SK-N-SH treated with all-trans-retinoic acid at 6 μM for 48 hours (cell line): ENCODE data around the gene KDELR3.
A peak's percentile ranks its signal among the peaks of the same experiment; 100 is the strongest.
"Not testable (repeated sequence)": the region's sequence is repeated elsewhere in the genome, so short reads cannot be mapped to it uniquely, and the experiment has no call there.

Experiments used
- ATAC-seq: fragments of 200-7000 bp; cut with Tn5 transposase; 3 replicates; pipeline ENCODE4 v1.9.1; 2020; ENCODE audit warnings: mild to moderate bottlenecking, moderate library complexity
- BACH2 ChIP-seq: fragments of 250-450 bp; sonication (Bioruptor Pico); IDR thresholded peaks from 2 replicates; pipeline ENCODE4 v1.9.0; 2021; ENCODE audit warnings: mild to moderate bottlenecking, borderline replicate concordance
- CSDC2 ChIP-seq: fragments of 250-450 bp; sonication (Bioruptor Pico); IDR thresholded peaks from 2 replicates; pipeline ENCODE4 v1.5.0; 2020; ENCODE audit warnings: mild to moderate bottlenecking, moderate library complexity
- ESRRG ChIP-seq: fragments of 250-450 bp; sonication (Bioruptor Pico); IDR thresholded peaks from 2 replicates; pipeline ENCODE4 v1.6.1; 2021; ENCODE audit warnings: mild to moderate bottlenecking
- GLIS3 ChIP-seq: fragments of 250-450 bp; sonication (Bioruptor Pico); IDR thresholded peaks from 2 replicates; pipeline ENCODE4 v1.5.0; 2020; ENCODE audit warnings: mild to moderate bottlenecking, moderate library complexity
- ISL1 ChIP-seq: fragments of 250-450 bp; sonication (Bioruptor Pico); IDR thresholded peaks from 2 replicates; pipeline ENCODE4 v2.1.2; 2022; ENCODE audit warnings: mild to moderate bottlenecking, moderate library complexity
- PPARA ChIP-seq: fragments of 250-450 bp; sonication (Bioruptor Pico); IDR thresholded peaks from 2 replicates; pipeline ENCODE4 v1.5.0; 2020; ENCODE audit warnings: mild to moderate bottlenecking, borderline replicate concordance
- RARB ChIP-seq: fragments of 250-450 bp; sonication (Bioruptor Pico); IDR thresholded peaks from 2 replicates; pipeline ENCODE4 v1.8.0; 2021; ENCODE audit warnings: mild to moderate bottlenecking, moderate library complexity
- SNAI2 ChIP-seq: fragments of 250-450 bp; sonication (Bioruptor Pico); IDR thresholded peaks from 2 replicates; pipeline ENCODE4 v1.5.0; 2020; ENCODE audit warnings: mild to moderate bottlenecking, moderate library complexity
- TOX ChIP-seq: fragments of 250-450 bp; sonication (Bioruptor Pico); IDR thresholded peaks from 2 replicates; pipeline ENCODE4 v1.8.0; 2021; ENCODE audit warnings: mild to moderate bottlenecking, moderate library complexity, borderline replicate concordance
- ZC3H10 ChIP-seq: fragments of 250-450 bp; sonication (Bioruptor Pico); IDR thresholded peaks from 2 replicates; pipeline ENCODE4 v1.5.1; 2021; ENCODE audit warnings: mild to moderate bottlenecking, moderate library complexity
- ZFP30 ChIP-seq: fragments of 450-650 bp; formaldehyde crosslinking; IDR thresholded peaks from 2 replicates; pipeline ENCODE4 v1.5.0; 2022; ENCODE audit warnings: mild to moderate bottlenecking, moderate library complexity
- ZNF565 ChIP-seq: fragments of 450-650 bp; formaldehyde crosslinking; conservative IDR thresholded peaks from 2 replicates; pipeline ENCODE4 v1.5.0; 2020; ENCODE audit warnings: low read depth, mild to moderate bottlenecking, moderate library complexity
- ZNF8 ChIP-seq: fragments of 450-650 bp; formaldehyde crosslinking; IDR thresholded peaks from 2 replicates; pipeline ENCODE4 v1.5.0; 2020; ENCODE audit warnings: mild to moderate bottlenecking, moderate library complexity
- TF ChIP-seq, protein P1 (sequence below): fragments of 250-450 bp; sonication (Bioruptor Pico); IDR thresholded peaks from 2 replicates; pipeline ENCODE4 v1.5.1; 2021; ENCODE audit warnings: mild to moderate bottlenecking, moderate library complexity
- TF ChIP-seq, protein P2 (sequence below): fragments of 250-450 bp; sonication (Bioruptor Pico); IDR thresholded peaks from 2 replicates; pipeline ENCODE4 v1.8.0; 2020; ENCODE audit warnings: mild to moderate bottlenecking, moderate library complexity, borderline replicate concordance
- TF ChIP-seq, protein P3 (sequence below): fragments of 250-450 bp; sonication (Bioruptor Pico); IDR thresholded peaks from 2 replicates; pipeline ENCODE4 v1.8.0; 2021; ENCODE audit warnings: low read depth, mild to moderate bottlenecking, moderate library complexity, borderline replicate concordance
- TF ChIP-seq, protein P4 (sequence below): fragments of 250-450 bp; sonication (Bioruptor Pico); IDR thresholded peaks from 2 replicates; pipeline ENCODE4 v1.5.1; 2020; ENCODE audit warnings: low read depth, mild to moderate bottlenecking, moderate library complexity

KDELR3 gene

DNA sequence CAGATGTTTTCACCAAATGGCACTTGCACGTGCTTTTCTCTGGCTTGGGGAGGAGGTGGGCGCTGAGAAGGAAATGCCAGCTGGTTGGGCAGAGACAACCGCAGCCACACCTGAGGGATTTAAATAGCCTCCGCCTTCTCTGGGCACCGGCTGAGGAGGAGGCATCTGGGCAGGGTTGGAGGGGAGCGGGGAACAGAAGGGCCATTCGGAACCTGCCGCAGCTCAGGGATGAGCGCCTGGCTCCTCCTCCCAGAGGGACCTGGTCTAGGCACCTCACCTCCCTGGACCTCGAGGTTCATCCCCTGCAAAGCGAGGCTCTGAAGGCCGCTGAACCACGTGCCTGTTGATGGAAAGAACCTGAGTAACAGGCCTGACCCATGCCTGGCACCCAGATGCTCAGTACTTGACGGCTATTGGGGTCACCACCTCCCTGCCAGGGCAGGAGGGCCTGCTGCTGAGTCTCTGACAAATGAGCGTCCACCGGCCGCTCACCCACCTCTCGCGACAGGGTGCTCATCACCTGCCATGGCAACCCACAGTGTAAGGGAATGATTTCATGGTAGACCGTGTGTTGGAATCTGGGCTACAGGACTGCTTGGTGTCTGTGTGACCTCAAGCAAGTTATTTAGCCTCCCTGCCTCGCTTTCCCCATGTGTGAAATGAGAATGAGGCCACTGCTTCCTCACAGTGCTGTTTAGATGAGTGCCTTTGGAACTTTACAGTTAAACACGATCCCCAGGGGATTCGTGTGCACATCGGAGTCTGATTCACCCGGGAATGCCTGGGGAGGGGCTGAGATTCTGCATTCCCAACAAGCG, 2.0 kb upstream of the KDELR3 start (continued):
- TF ChIP-seq, protein P1, sequence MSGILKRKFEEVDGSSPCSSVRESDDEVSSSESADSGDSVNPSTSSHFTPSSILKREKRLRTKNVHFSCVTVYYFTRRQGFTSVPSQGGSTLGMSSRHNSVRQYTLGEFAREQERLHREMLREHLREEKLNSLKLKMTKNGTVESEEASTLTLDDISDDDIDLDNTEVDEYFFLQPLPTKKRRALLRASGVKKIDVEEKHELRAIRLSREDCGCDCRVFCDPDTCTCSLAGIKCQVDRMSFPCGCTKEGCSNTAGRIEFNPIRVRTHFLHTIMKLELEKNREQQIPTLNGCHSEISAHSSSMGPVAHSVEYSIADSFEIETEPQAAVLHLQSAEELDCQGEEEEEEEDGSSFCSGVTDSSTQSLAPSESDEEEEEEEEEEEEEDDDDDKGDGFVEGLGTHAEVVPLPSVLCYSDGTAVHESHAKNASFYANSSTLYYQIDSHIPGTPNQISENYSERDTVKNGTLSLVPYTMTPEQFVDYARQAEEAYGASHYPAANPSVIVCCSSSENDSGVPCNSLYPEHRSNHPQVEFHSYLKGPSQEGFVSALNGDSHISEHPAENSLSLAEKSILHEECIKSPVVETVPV (CRISPR knock-in tag) = no peak
- TF ChIP-seq ZNF8 (CRISPR knock-in tag) = no peak

DNA sequence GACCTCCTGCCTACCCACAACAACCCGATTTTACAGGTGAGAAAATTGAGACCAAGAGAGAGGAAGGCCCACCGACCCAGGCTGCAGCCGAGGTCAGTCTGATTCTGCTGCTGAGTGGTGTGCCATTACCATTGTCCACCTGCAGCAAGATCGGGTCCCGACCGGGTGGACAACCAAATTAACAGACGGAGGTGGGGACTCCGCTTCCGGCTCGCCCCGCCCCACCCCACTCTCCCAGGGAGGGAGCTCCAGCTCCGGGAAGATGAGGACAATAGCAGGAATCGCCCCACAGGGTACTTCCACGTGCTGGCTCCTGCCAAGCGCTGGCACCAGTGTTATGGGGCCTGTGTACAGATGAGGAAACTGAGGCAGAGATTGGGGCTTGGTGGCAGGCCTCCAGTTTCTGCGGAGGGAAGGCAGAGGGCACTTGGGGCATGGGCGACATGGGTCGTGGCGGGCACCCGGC, 425 bp upstream of the KDELR3 start:
- ATAC-seq = no peak
- no peak for TF ChIP-seq ZNF565
- TF ChIP-seq, protein P2, sequence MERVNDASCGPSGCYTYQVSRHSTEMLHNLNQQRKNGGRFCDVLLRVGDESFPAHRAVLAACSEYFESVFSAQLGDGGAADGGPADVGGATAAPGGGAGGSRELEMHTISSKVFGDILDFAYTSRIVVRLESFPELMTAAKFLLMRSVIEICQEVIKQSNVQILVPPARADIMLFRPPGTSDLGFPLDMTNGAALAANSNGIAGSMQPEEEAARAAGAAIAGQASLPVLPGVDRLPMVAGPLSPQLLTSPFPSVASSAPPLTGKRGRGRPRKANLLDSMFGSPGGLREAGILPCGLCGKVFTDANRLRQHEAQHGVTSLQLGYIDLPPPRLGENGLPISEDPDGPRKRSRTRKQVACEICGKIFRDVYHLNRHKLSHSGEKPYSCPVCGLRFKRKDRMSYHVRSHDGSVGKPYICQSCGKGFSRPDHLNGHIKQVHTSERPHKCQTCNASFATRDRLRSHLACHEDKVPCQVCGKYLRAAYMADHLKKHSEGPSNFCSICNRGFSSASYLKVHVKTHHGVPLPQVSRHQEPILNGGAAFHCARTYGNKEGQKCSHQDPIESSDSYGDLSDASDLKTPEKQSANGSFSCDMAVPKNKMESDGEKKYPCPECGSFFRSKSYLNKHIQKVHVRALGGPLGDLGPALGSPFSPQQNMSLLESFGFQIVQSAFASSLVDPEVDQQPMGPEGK (CRISPR knock-in tag) = no peak
- TF ChIP-seq GLIS3 (CRISPR knock-in tag) = no peak
- no peak for TF ChIP-seq CSDC2 (CRISPR knock-in tag)
- TF ChIP-seq TOX (CRISPR knock-in tag) = no peak
- TF ChIP-seq, protein P1 (CRISPR knock-in tag) = no peak

DNA sequence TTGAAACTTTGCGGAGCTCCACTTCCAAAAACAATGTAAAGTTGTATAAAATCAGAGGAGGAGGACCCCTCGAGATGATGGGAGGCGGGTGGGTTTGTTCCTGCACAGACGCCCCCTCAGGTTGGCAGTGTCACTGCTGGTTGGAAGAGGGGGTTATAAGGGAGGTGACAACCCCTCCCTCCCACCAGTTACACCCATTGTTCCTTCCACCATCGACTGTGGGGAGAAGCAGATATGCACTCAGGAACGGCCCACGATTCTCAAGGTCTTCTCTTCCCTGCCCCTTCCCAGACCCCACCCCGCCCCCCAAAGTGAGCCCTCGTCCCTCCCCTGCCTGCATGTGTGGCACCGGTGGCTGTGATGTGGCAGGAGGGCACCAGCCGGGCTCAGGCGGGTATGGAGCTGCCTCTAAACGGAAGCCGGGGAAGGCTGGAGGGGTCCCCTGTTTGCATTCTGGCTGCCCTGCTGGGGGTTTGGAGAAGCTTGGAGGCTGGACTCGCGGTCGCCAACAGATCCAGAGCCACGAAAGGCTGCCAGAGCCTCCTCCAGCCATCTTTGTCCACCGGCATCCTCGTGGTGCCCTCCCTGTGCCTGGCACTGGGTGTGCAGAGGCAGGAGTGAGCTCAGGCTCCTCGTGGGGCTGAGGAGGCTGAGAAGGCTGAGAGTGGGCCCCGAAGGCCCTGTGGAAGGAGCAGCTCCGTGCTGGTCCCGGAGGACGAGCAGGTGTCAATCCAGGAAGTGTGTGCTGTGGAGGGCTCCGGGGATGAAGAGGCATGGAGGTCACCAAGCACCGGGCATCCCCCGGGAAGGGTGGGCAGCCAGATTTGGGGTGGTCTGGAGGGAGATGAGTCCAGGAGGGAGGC, 778 bp downstream of the KDELR3 start:
- TF ChIP-seq ZNF565 = no peak
- peak; percentile 41 for ATAC-seq

DNA sequence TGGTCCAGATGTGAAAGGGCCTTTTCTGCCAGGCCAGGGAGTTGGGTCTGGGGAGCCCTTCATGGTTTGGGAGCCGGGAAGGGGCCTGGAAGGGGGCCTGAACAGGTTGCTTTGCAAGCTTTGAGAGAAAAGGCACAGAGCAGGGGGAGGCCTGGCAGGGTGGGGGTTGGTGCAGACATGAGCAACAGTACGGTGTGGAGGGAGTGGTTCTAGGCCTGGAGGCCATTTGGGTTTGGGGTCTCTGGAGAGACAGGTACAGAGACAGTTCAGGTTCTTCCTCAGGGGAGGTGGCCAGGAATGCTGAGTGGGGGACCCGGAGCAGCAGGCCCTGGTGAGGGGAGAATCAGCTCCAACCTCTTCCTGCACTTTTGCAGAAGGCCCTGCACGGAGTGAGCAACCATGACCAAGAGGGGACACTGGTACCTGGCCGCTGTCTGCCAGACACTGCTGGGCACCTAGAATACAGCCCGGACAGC, 1.4 kb downstream of the KDELR3 start:
- ATAC-seq = no peak
- TF ChIP-seq ZFP30 (no peak), SNAI2 (CRISPR knock-in tag) (no peak), RARB (no peak), ESRRG (no peak), TOX (CRISPR knock-in tag) (no peak), ZC3H10 (no peak), ISL1 (no peak), ZNF565 (no peak), ZNF8 (CRISPR knock-in tag) (no peak), PPARA (no peak), BACH2 (CRISPR knock-in tag) (no peak)
- TF ChIP-seq, protein P3, sequence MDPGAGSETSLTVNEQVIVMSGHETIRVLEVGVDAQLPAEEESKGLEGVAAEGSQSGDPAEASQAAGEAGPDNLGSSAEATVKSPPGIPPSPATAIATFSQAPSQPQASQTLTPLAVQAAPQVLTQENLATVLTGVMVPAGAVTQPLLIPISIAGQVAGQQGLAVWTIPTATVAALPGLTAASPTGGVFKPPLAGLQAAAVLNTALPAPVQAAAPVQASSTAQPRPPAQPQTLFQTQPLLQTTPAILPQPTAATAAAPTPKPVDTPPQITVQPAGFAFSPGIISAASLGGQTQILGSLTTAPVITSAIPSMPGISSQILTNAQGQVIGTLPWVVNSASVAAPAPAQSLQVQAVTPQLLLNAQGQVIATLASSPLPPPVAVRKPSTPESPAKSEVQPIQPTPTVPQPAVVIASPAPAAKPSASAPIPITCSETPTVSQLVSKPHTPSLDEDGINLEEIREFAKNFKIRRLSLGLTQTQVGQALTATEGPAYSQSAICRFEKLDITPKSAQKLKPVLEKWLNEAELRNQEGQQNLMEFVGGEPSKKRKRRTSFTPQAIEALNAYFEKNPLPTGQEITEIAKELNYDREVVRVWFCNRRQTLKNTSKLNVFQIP = no peak
- TF ChIP-seq, protein P4, sequence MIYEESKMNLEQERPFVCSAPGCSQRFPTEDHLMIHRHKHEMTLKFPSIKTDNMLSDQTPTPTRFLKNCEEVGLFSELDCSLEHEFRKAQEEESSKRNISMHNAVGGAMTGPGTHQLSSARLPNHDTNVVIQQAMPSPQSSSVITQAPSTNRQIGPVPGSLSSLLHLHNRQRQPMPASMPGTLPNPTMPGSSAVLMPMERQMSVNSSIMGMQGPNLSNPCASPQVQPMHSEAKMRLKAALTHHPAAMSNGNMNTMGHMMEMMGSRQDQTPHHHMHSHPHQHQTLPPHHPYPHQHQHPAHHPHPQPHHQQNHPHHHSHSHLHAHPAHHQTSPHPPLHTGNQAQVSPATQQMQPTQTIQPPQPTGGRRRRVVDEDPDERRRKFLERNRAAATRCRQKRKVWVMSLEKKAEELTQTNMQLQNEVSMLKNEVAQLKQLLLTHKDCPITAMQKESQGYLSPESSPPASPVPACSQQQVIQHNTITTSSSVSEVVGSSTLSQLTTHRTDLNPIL = no peak
- TF ChIP-seq, protein P2 (CRISPR knock-in tag) = no peak
- TF ChIP-seq, protein P1 (CRISPR knock-in tag) = no peak

DNA sequence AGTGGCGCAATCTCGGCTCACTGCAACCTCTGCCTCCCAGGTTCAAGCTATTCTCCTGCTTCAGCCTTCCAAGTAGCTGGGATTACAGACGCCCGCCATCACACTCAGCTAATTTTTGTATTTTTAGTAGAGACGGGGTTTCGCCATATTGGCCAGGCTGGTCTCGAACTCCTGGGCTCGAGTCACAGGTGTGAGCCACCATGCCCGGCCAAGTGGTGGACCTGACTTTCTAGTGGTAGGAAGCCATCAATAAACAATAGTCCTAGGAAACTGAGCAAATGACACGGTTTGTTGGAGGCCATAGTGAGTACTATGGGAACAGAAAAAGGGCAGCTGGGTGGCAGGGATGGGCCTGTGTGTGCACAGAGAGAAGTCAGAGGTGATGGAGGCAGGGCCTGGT, 2.3 kb downstream of the KDELR3 start:
- ATAC-seq = not testable (repeated sequence)
